C4-2B (cell line): Measurements from ENCODE around the gene PSMF1.

Source experiments
- H3K27ac ChIP-seq: fragments of 450-650 bp; 2 replicates; pipeline ENCODE4 v1.5.1; 2017
- ZFX ChIP-seq: fragments of 450-650 bp; IDR thresholded peaks from 2 replicates; pipeline ENCODE4 v1.6.1; 2017
- TF ChIP-seq, protein P1 (sequence below): fragments of 450-650 bp; conservative IDR thresholded peaks from 2 replicates; pipeline ENCODE4 v1.5.1; 2017; ENCODE audit warnings: mild to moderate bottlenecking

The PSMF1 gene

DNA sequence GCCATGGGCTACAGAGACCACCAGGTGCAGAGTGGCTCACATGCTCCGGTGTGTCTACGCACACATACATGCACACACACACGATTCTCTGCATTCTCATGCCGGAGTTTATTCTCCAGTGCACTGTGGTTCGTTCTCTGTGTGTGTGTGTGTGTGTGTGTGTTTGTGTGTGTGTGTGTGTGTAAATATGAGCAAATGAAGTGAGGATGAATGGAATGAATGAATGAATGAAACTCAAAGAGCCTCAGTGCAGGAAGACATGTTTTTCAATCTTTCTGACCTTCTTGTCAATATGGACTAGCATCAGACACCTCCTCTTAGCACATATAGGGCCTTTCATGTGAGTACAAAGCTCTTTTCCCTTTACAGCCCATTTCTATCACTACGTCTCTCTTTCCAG, 64.8 kb downstream of the PSMF1 start:
- TF ChIP-seq, protein P1, sequence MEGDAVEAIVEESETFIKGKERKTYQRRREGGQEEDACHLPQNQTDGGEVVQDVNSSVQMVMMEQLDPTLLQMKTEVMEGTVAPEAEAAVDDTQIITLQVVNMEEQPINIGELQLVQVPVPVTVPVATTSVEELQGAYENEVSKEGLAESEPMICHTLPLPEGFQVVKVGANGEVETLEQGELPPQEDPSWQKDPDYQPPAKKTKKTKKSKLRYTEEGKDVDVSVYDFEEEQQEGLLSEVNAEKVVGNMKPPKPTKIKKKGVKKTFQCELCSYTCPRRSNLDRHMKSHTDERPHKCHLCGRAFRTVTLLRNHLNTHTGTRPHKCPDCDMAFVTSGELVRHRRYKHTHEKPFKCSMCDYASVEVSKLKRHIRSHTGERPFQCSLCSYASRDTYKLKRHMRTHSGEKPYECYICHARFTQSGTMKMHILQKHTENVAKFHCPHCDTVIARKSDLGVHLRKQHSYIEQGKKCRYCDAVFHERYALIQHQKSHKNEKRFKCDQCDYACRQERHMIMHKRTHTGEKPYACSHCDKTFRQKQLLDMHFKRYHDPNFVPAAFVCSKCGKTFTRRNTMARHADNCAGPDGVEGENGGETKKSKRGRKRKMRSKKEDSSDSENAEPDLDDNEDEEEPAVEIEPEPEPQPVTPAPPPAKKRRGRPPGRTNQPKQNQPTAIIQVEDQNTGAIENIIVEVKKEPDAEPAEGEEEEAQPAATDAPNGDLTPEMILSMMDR, result no peak
- no peak for TF ChIP-seq ZFX

DNA sequence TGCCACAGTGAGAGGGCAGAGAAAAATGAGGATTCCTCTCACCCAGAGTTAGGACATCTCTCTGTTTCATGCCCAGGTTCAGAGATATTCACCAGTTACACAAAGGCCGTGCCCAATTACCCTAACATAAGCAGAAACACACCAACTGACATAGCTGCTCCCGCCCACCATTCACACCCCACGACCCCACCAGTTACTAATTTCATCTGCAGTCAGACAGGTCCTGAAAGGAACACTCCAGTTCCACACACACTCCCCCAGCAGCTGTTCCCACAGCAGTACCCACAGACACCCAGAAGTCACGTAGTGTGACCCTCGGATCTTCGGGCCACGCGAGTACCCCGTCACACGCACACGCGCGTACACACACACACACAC, 65.8 kb downstream of the PSMF1 start:
- H3K27ac ChIP-seq, result no peak overlapping the region
- TF ChIP-seq, protein P1, result no peak
- no peak for TF ChIP-seq ZFX

More for the DNA sequence above, 64.8 kb downstream of the PSMF1 start:
- no peak overlapping the region for H3K27ac ChIP-seq

- H3K27ac ChIP-seq, result no peak within 1 kb of the TSS
- TF ChIP-seq ZFX, result no peak
These were observed 66.4 kb downstream of the PSMF1 start, which contains the start of gene TMEM74B for GRCh38 chr20:1184638-1185315. TMEM74B (minus strand) TSS chr20:1184981; CDS start chr20:1183801, 1,180 bp downstream.

- TF ChIP-seq ZFX, result no peak
- TF ChIP-seq, protein P1, result no peak
- H3K27ac ChIP-seq, result no peak overlapping the region
These were observed 66.9 kb downstream of the PSMF1 start for GRCh38 chr20:1185316-1185741.

- no peak overlapping the region for H3K27ac ChIP-seq
- TF ChIP-seq ZFX, result no peak
- TF ChIP-seq, protein P1, result peak; percentile 68
These were observed 67.5 kb downstream of the PSMF1 start for GRCh38 chr20:1185790-1186334.

DNA sequence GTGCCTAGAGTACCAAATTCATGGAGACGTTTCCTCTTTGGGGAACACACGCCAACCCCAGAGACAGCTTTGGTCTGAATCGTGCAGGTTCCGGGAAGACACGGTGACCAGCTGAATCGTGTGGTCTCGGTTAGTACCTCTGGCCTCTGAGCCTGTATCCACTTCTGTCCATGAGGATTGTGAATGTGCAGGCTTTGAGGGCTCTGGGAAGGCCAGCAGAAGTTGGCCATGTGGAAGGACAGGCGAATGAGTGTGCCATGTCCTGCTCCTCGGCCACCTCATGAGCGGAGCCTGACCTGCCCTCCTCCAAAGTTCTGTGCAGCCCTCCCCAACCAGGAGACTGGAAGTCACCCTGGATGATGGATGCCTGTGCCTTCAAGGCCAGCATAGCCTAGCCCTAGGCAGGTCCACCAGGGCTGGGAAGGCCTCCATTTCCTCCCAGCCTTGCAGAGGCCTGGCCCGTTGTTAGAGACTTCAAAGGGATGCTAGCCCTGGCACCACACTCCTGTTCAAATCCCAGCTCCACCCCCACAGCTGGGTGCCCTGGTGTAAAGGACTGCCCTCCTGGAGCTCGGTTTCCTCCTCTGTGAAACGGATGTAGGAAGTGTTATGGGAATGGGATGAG, 68.1 kb downstream of the PSMF1 start:
- H3K27ac ChIP-seq, result no peak overlapping the region
- no peak for TF ChIP-seq ZFX

- no peak overlapping the region for H3K27ac ChIP-seq
- TF ChIP-seq, protein P1, result no peak
- no peak for TF ChIP-seq ZFX
These were observed 69.3 kb downstream of the PSMF1 start for GRCh38 chr20:1187605-1188171.

- TF ChIP-seq, protein P1, result no peak
- H3K27ac ChIP-seq, result no peak overlapping the region
These were observed 69.9 kb downstream of the PSMF1 start for GRCh38 chr20:1188347-1188746.
